GM13977 (cell line): ENCODE results near the gene MARK2.
"Not testable (repeated sequence)": the region's sequence is repeated elsewhere in the genome, so short reads cannot be mapped to it uniquely, and the experiment has no call there.

ENCODE experiments used
- DNase-seq: peaks from one replicate; pipeline ENCODE4 v3.0.0; 2012; ENCODE audit warnings: low spot score
- CTCF ChIP-seq: IDR thresholded peaks from 2 replicates; pipeline ENCODE4 v1.5.1; 2012; ENCODE audit warnings: mild to moderate bottlenecking, control low read depth; ENCODE audit not compliant: insufficient read depth; ENCODE audit errors: extremely low read depth, missing control alignments
- in situ Hi-C: fragments of 300-500 bp; cut with MboI; formaldehyde crosslinking; loops from one replicate; pipeline ENCODE4 v1.12.0; 2022; ENCODE audit warnings: low sequenced_read_pairs, low pct_unique_long_range_greater_than_20kb, mixed read lengths, inconsistent platforms; ENCODE audit not compliant: unreplicated experiment

MARK2 gene

DNA sequence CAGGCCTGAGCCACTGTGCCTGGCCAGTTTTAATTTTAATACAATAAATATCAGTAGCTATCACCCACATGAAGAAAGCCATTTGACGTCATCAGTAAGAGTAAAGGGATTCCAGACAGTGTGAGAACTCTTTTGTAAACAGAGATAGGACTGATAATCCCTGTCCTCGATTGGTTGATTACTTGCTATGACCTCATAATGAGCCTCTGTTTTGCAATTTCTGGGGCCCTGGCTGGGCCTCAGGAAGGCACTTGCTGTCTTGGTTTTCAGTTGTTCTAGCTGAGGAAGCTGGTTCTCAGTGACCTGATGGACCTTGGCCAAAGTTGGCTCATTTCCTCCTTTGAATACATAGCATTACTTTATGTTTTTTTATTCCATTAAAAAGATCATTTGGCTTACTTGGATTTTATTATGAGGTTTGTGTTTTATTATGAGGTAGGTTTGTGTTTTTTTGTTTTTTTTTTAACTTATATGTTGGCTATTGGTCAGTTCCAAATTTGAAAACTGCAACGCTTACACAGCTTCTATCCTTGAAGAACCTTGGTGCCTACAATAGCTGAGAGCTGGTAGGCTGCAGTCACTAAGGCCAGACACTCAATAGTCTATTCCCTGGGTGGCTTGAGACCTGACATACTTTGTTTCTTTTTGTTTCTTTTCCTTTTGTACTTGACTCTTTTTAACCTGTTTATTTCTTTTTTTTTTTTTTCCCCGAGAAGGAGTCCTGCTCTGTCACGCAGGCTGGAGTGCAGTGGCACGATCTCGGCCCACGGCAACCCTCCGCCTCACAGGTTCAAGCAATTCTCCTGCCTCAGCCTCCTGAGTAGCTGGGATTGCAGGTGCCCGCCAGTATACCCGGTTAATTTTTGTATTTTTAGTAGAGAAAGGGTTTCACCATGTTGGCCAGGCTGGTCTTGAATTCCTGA, 20.0 kb downstream of the MARK2 start:
- in situ Hi-C loops: no loop called here
- DNase-seq: no peak
- TF ChIP-seq CTCF: no peak

DNA sequence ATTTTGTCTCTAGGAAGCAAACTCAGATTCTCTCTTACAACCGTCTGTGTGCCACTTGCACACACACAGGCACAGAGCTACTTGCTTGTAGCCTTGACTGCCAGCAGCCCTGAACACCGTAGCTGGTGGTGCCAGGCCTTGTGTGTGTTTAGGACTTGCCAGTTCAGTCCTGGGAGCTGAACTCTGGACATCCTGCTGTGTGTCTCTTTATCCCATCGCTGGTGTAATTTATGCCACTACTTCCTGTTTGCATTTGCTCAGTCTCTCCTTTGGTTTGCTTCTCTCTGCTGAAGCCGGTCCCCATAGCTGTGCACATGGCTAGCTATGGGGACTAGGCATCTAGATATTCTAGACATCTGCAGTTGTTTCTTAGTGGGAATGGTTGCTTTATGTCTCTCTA, 24.0 kb downstream of the MARK2 start:
- in situ Hi-C loops: no loop called here
- TF ChIP-seq CTCF: no peak
- DNase-seq: no peak

DNA sequence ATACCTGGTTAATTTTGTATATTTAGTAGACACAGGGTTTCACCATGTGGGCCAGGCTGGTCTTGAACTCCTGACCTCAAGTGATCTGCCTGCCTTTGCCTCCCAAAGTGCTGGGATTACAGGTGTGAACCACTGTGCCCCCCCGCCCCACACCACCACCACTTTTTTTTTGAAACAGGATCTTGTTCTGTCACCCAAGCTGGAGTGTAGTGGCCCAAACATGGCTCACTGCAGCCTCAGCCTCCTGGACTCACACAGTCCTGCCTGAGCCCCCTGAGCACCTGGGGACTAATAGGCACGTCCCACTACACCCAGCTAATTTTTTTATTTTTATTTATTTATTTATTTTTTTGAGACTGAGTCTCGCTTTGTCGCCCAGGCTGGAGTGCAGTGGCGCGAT, 24.7 kb downstream of the MARK2 start:
- DNase-seq, in situ Hi-C loops: not testable (repeated sequence)

DNA sequence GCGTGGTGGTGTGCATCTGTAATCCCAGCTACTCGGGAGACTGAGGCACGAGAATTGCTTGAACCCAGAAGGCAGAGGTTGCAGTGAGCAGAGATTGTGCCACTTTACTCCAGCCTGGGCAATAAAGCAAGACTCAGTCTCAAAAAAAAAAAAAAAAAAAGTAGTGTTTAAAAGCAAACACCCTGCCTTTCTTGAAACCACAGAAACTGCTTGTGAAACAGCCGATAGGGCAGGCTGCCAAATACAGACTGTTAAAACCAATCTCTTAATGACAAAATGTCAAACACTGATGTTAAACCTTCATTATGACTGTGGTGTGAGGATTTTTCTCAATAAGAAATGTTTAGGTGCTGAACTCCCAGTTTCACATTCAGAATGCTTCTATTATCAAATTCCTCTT, 27.3 kb downstream of the MARK2 start:
- DNase-seq: peak; percentile 84

GRCh38 chr11:63867511-63867910, 28.6 kb downstream of the MARK2 start:
- no peak for DNase-seq
- in situ Hi-C loops: no loop called here
- TF ChIP-seq CTCF: no peak

More for the DNA sequence above, 27.3 kb downstream of the MARK2 start:
- in situ Hi-C loops: no loop called here
- no peak for TF ChIP-seq CTCF

DNA sequence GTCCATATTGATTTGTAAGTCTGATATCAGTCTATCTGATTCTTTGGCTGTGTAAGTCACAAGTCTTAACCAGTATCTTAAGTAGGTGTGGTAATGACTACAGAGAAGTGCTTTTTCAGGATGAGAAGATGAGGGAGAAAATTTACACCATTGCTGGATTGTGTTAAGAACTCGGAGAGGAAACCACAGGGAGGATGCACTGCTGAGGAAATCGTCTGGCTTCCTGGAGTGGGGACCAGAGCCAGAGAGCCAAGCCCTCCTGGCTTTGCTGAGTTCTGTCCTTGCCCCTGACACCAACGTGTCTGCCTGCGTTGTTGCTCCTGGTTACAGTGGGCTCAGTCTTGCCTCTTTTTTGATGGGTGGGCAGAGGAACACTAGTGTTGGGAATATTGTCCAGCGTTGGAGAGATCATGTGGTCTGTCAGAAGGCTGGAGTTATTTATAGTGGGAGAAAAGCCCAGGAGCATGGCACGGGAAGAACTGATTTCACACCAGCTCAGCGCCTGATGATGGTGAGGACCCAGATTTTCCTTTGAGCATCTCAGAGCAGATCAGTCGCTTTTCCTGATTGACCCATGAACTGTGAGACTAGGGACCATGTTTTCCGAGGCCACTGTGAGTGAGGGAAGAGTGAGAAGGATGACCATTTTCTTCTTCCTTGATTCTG, 29.6 kb downstream of the MARK2 start:
- no peak for TF ChIP-seq CTCF
- in situ Hi-C loops: no loop called here
- DNase-seq: no peak

DNA sequence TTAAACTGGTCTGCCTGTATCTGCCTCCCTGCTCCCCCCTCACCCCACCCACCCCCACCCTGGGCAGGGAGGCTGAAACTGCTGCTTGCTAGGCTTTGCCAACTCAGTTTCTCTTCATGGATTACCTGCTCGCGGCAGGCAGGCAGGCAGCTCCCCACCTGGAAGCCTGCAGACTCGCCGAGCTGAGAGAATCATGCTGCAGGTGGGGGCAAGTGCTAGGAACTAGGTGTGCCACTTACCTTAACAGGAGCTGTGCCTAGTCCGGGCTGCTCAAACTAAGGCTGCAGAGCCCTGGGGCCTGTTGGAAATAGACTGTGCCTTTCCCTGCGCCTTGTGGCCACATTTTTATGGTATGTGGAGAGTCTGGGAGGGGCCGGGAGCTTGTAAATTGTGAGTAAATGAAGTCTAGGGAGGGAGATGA, 30.3 kb downstream of the MARK2 start:
- in situ Hi-C loops: no loop called here
- DNase-seq: no peak
- TF ChIP-seq CTCF: no peak
